WTC11 (cell line): ENCODE results near the gene SULT1A2. TPM values are rescaled to one million over a fixed set of nuclear protein-coding genes. Genes with fewer than 3 reads are reported as not detected.

Source experiments
- ATAC-seq: fragments of 200-7000 bp; cut with Tn5 transposase; 2 replicates; pipeline ENCODE4 v1.10.0; 2021; ENCODE audit warnings: mild to moderate bottlenecking, moderate library complexity
- CTCF ChIA-PET: fragments of 300-600 bp; sonication (Branson Sonifier 250); formaldehyde crosslinking; loops from one replicate; lab custom pipeline; 2021; ENCODE audit warnings: antibody characterized with exemption; lab: Charles Lee
- POLR2A ChIA-PET: fragments of 350-600 bp; sonication (Branson Sonifier 250); formaldehyde crosslinking; loops from one replicate; lab custom pipeline; 2021; ENCODE audit warnings: antibody characterized with exemption; lab: Charles Lee
- DNase-seq: peaks from one replicate; pipeline ENCODE4 v3.0.0; 2021; ENCODE audit warnings: low spot score
- H3K27ac Mint-ChIP-seq: 2 replicates; pipeline ENCODE4 v1.8.0; 2021; ENCODE audit warnings: mixed read lengths
- H3K27me3 Mint-ChIP-seq: 2 replicates; pipeline ENCODE4 v1.8.0; 2021; ENCODE audit warnings: low read depth, mild to moderate bottlenecking, moderate library complexity, mixed read lengths
- H3K36me3 Mint-ChIP-seq: 2 replicates; pipeline ENCODE4 v1.8.0; 2021; ENCODE audit warnings: mixed read lengths
- H3K4me1 Mint-ChIP-seq: 2 replicates; pipeline ENCODE4 v1.8.0; 2022; ENCODE audit warnings: mixed read lengths
- H3K4me3 Mint-ChIP-seq: 2 replicates; pipeline ENCODE4 v1.8.0; 2021; ENCODE audit warnings: mild to moderate bottlenecking, moderate library complexity, mixed read lengths
- H3K9me3 Mint-ChIP-seq: 2 replicates; pipeline ENCODE4 v1.8.0; 2021; ENCODE audit warnings: mixed read lengths
- ATF1 ChIP-seq: sonication (generic); formaldehyde crosslinking; IDR thresholded peaks from 2 replicates; pipeline ENCODE4 v1.8.1; 2023; ENCODE audit warnings: mild to moderate bottlenecking, moderate library complexity, missing genetic modification reagents
- CBFB ChIP-seq: sonication (generic); formaldehyde crosslinking; IDR thresholded peaks from 2 replicates; pipeline ENCODE4 v1.8.1; 2022; ENCODE audit warnings: mild to moderate bottlenecking, low read depth, missing genetic modification reagents
- CREB1 ChIP-seq: sonication (generic); formaldehyde crosslinking; IDR thresholded peaks from 2 replicates; pipeline ENCODE4 v1.8.0; 2023; ENCODE audit warnings: mild to moderate bottlenecking, missing genetic modification reagents
- E2F4 ChIP-seq: sonication (generic); formaldehyde crosslinking; IDR thresholded peaks from 2 replicates; pipeline ENCODE4 v1.8.1; 2022; ENCODE audit warnings: low read depth, mild to moderate bottlenecking, moderate library complexity, missing genetic modification reagents, borderline replicate concordance
- ELF4 ChIP-seq: sonication (generic); formaldehyde crosslinking; IDR thresholded peaks from 2 replicates; pipeline ENCODE4 v1.8.1; 2022; ENCODE audit warnings: low read depth, mild to moderate bottlenecking, moderate library complexity, missing genetic modification reagents
- ESRRA ChIP-seq: sonication (generic); formaldehyde crosslinking; IDR thresholded peaks from 2 replicates; pipeline ENCODE4 v1.8.1; 2022; ENCODE audit warnings: mild to moderate bottlenecking, missing genetic modification reagents, borderline replicate concordance
- FOXJ3 ChIP-seq: sonication (generic); formaldehyde crosslinking; IDR thresholded peaks from 2 replicates; pipeline ENCODE4 v1.9.0; 2021; ENCODE audit warnings: missing genetic modification reagents, mild to moderate bottlenecking, borderline replicate concordance
- GTF2I ChIP-seq: fragments of 250-450 bp; sonication (Bioruptor Pico); conservative IDR thresholded peaks from 2 replicates; pipeline ENCODE4 v1.4.0; 2021; ENCODE audit warnings: mild to moderate bottlenecking
- JUN ChIP-seq: sonication (generic); formaldehyde crosslinking; IDR thresholded peaks from 2 replicates; pipeline ENCODE4 v1.8.0; 2023; ENCODE audit warnings: mild to moderate bottlenecking, missing genetic modification reagents
- NR2C2 ChIP-seq: sonication (generic); formaldehyde crosslinking; IDR thresholded peaks from 2 replicates; pipeline ENCODE4 v1.8.0; 2022; ENCODE audit warnings: mild to moderate bottlenecking, missing genetic modification reagents
- OVOL2 ChIP-seq: fragments of 250-450 bp; sonication (Bioruptor Pico); IDR thresholded peaks from 2 replicates; pipeline ENCODE4 v1.9.0; 2021; ENCODE audit warnings: mild to moderate bottlenecking, borderline replicate concordance
- RELA ChIP-seq: sonication (generic); formaldehyde crosslinking; IDR thresholded peaks from 2 replicates; pipeline ENCODE4 v1.8.1; 2022; ENCODE audit warnings: missing genetic modification reagents, mild to moderate bottlenecking, borderline replicate concordance
- SMAD3 ChIP-seq: sonication (generic); formaldehyde crosslinking; IDR thresholded peaks from 2 replicates; pipeline ENCODE4 v1.8.0; 2022; ENCODE audit warnings: missing genetic modification reagents, mild to moderate bottlenecking, borderline replicate concordance
- SP1 ChIP-seq: sonication (generic); formaldehyde crosslinking; conservative IDR thresholded peaks from 2 replicates; pipeline ENCODE4 v1.8.1; 2022; ENCODE audit warnings: missing genetic modification reagents
- ZNF423 ChIP-seq: fragments of 250-450 bp; sonication (Bioruptor Pico); IDR thresholded peaks from 2 replicates; pipeline ENCODE4 v2.1.2; 2022; ENCODE audit warnings: mild to moderate bottlenecking, moderate library complexity
- ZNF532 ChIP-seq: fragments of 250-450 bp; sonication (Bioruptor Pico); IDR thresholded peaks from 2 replicates; pipeline ENCODE4 v1.9.0; 2021; ENCODE audit warnings: mild to moderate bottlenecking, borderline replicate concordance
- ZSCAN18 ChIP-seq: fragments of 250-450 bp; sonication (Bioruptor Pico); IDR thresholded peaks from 2 replicates; pipeline ENCODE4 v2.1.2; 2022; ENCODE audit warnings: mild to moderate bottlenecking, moderate library complexity
- total RNA-seq: library from RNA; stranded (reverse); gene quantifications from 3 replicates; pipeline ENCODE4 v1.2.3, GENCODE V29; 2021

SULT1A2 gene
- total RNA-seq, 1 experiment from 2014 or later, result 0.35 TPM

- CTCF ChIA-PET, result no interaction called here
- POLR2A ChIA-PET, result no interaction called here
- ATAC-seq, result no peak
- no peak for DNase-seq
- Mint-ChIP-seq H3K4me3 (no peak overlapping the region), H3K27ac (no peak overlapping the region), H3K36me3 (no peaks in the 10 kb centered on the region), H3K9me3 (no peaks in the 10 kb centered on the region), H3K27me3 (no peaks in the 10 kb centered on the region), H3K4me1 (peaks cover 19% of the 10 kb centered on the region)
- TF ChIP-seq ESRRA, result no peak
- TF ChIP-seq JUN (CRISPR knock-in tag), result no peak
- no peak for TF ChIP-seq ZNF423 (CRISPR knock-in tag)
- no peak for TF ChIP-seq E2F4 (CRISPR knock-in tag)
- no peak for TF ChIP-seq ELF4 (CRISPR knock-in tag)
- no peak for TF ChIP-seq ATF1 (CRISPR knock-in tag)
- TF ChIP-seq ZSCAN18 (CRISPR knock-in tag), result no peak
- TF ChIP-seq ZNF532 (CRISPR knock-in tag), result no peak
These were observed 9.7 kb upstream of the SULT1A2 start for GRCh38 chr16:28606291-28607115.

GRCh38 chr16:28604186-28604565 is 7.3 kb upstream of the SULT1A2 start:
- Mint-ChIP-seq H3K27me3 (no peaks in the 10 kb centered on the region), H3K27ac (no peak overlapping the region), H3K9me3 (no peaks in the 10 kb centered on the region), H3K36me3 (no peaks in the 10 kb centered on the region), H3K4me3 (no peak overlapping the region), H3K4me1 (peaks cover 2% of the 10 kb centered on the region)
- POLR2A ChIA-PET, result no interaction called here
- TF ChIP-seq SMAD3 (CRISPR knock-in tag), result no peak
- TF ChIP-seq ELF4 (CRISPR knock-in tag), result no peak
- TF ChIP-seq GTF2I (CRISPR knock-in tag), result no peak
- TF ChIP-seq NR2C2, result no peak
- no peak for TF ChIP-seq SP1 (CRISPR knock-in tag)
- no peak for TF ChIP-seq CREB1 (CRISPR knock-in tag)
- no peak for TF ChIP-seq CBFB
- TF ChIP-seq RELA, result no peak
- TF ChIP-seq OVOL2, result no peak
- TF ChIP-seq FOXJ3 (CRISPR knock-in tag), result no peak
- CTCF ChIA-PET, result interaction anchor here (0.7 kb wide), 1 partner anchor 12 kb away, joined by 4 read pairs; no protein-coding TSS in a partner anchor
- no peak for ATAC-seq
- DNase-seq, result no peak
